T-helper 22 cell (primary cell): Measurements from ENCODE around the gene ISLR2.

ENCODE experiments used
- DNase-seq: peaks from one replicate; pipeline ENCODE4 v3.0.0-alpha.2; 2020; ENCODE audit warnings: low read depth

The ISLR2 gene

DNA sequence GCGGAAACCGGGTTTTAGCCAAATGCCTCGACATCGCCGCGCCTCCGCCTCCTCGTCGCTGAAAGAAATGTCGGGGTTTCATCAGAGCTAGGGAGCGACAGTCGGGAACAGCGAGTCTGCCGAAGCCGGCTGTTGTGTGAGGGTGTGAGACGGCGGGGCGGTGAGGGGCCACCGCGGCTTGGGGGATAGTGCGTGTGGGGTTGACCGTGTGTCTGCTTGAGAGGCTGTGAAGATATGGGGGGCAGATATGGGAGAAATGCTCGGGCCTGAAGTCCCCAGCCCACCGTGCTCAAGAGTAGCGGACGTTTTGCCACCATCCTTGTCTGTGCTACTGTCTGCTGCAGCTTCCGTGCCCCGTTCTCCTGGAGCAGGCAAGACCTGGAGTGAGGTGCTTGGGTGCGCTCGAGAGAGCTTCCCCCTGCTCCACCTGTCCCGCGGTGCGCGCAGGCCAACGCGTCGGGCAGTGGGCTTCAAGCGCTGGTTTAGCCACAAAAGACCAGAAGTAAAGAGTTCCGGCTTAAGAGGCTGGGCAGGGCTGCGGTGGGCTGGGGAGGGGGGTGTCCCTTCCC is 716 bp upstream of the ISLR2 start:
- DNase-seq: no peak

- no peak for DNase-seq
These were observed 652 bp downstream of the ISLR2 start for GRCh38 chr15:74130849-74131627.

DNA sequence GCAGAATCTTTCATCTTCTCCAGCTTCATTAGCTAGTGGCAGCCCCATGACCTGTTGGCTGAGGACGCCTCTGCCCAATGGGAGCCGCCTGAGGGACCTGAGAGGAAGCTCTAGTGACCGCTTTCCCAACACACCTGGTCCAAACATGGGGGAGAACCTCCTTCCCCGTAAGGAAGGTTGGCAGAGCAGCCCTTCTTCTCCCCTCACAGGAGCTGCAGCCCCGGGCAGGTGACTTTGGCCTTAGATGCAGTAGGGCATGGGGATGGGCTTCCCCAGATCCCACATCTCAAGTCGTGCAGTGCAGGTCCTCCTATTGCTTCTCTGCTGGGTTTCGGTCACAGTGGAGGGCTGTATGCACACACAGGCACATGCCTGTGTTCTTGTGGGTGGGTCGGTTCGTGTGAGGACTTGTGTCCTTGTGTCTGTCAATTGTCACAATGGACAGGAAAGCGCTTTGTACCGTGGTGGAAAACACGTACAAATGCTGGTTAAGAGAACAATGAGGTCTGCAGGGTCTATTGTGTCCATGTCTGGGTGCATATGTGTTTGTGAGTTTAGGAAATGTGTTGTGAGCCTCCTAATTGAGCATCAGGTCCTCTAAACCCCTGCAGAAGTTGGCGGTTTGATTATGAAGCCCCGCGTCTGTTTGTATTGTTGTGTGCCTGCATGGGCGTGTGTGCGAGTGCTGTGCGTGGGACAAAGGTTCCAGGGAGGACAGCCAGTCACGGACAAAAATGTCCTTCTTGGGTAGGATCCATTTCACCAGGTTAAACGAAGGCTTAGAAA is 1.4 kb downstream of the ISLR2 start:
- no peak for DNase-seq

GRCh38 chr15:74132681-74133651 is 2.6 kb downstream of the ISLR2 start:
- DNase-seq: no peak

- no peak for DNase-seq
These were observed 3.5 kb downstream of the ISLR2 start for GRCh38 chr15:74133694-74134386.

DNA sequence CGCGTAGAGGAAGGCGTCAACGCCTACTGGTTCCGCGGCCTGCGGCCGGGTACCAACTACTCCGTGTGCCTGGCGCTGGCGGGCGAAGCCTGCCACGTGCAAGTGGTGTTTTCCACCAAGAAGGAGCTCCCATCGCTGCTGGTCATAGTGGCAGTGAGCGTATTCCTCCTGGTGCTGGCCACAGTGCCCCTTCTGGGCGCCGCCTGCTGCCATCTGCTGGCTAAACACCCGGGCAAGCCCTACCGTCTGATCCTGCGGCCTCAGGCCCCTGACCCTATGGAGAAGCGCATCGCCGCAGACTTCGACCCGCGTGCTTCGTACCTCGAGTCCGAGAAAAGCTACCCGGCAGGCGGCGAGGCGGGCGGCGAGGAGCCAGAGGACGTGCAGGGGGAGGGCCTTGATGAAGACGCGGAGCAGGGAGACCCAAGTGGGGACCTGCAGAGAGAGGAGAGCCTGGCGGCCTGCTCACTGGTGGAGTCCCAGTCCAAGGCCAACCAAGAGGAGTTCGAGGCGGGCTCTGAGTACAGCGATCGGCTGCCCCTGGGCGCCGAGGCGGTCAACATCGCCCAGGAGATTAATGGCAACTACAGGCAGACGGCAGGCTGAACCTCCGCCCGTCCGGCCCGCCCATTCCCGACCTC is 4.1 kb downstream of the ISLR2 start:
- no peak for DNase-seq

GRCh38 chr15:74135041-74135565 is 4.7 kb downstream of the ISLR2 start:
- DNase-seq: no peak

DNA sequence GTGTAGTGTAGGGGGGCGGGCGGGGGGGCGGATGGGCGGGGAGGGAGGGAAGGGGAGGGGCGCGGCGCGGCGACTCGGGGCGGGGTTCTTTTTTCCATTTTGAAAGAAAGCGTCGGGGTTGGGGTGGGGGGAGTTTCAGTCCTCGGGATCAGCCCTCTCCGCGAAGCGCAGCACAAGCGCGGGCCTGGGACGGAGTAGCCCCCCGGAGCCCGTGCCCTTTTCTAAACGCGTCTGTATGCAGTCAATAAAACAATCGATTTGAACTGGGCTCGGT is 6.1 kb downstream of the ISLR2 start:
- no peak for DNase-seq

GRCh38 chr15:74136814-74137536 is 6.6 kb downstream of the ISLR2 start:
- DNase-seq: no peak

DNA sequence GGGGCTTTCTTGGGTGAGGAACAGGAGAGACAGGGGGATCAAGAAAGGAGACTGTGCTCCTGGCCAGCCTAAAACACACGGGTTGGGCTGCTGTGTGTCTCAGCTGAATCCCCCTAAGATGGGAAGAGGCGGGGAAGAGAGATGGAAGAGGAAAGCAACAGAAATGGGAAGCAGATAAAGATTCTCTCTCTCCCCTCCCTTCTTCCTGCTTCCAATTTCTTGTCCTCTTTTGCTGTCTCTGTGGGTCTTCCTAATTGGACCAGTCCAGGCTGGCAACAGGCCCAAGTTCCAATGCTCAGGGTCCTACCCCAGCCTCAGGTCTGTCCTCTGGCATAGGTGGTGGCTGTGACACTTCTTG is 7.1 kb downstream of the ISLR2 start:
- no peak for DNase-seq

- DNase-seq: no peak
These were observed 8.3 kb downstream of the ISLR2 start for GRCh38 chr15:74138642-74139041.

DNA sequence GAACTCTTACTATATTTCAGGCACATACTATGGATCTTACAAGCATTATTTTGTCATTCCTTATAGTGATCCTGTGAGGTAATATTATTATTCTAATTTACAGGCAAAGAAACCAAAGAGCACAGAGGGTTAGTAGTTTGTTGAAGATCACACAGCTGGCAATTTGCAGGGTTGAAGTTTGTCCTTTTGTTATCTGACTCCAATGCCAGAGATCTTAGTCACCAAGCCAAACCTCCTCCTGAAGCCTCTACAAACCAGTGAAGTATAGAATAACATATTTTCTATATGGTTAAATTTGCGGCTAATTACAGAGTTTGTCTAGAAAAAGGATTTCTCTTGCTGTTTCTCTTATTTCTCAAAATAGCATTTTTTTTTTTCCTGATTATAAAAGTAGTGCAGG is 11.2 kb downstream of the ISLR2 start:
- DNase-seq: no peak

GRCh38 chr15:74144153-74144775 is 13.9 kb downstream of the ISLR2 start:
- DNase-seq: no peak

- DNase-seq: no peak
These were observed 16.0 kb downstream of the ISLR2 start for GRCh38 chr15:74146277-74146800.

GRCh38 chr15:74147051-74147450 is 16.7 kb downstream of the ISLR2 start:
- no peak for DNase-seq

DNA sequence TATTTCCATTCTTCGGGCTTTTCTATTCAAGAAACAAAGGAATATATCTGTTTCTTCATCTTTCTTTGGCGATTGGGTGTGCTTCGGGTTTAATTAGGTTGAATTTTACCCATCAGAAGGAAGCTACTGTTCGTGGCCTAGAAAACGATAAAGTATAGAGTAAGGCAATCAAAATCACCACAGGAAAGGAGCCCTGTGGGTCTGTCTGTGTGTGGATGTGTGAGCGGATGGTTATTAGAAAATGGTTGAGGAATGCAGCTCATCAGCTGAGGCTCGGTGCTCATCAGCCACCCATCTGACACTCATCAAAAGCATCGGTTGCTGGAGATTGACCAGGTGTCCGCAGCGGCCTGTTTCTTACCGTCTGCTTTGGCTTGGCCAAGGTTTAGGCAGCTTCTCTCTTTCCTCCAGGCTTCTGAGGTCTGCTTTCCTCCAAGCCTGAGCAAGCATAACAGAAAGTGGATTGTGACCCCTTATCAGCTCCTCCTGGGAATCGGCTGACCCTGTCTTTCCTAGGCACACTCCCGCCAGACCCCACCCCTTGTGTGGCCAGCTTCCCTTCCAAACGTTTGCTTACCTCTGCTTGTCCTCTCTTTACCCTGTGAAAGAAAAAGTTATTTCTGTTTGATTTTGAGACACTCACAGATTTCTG is 25.5 kb downstream of the ISLR2 start:
- DNase-seq: no peak

GRCh38 chr15:74156678-74157411 is 26.5 kb downstream of the ISLR2 start:
- DNase-seq: no peak
